HEK293 (cell line): ENCODE measurements around the gene UBALD1.

Source experiments
- HOXC10 ChIP-seq: sonication (generic); formaldehyde crosslinking; IDR thresholded peaks from 2 replicates; pipeline ENCODE4 v1.8.1; 2023; ENCODE audit warnings: mild to moderate bottlenecking, missing genetic modification reagents
- KLF17 ChIP-seq: fragments of 450-650 bp; formaldehyde crosslinking; IDR thresholded peaks from 2 replicates; pipeline ENCODE4 v1.5.1; 2016; ENCODE audit warnings: missing biosample characterization, missing genetic modification characterization
- PATZ1 ChIP-seq: fragments of 450-650 bp; formaldehyde crosslinking; IDR thresholded peaks from 2 replicates; pipeline ENCODE4 v1.5.1; 2016; ENCODE audit warnings: missing biosample characterization, missing genetic modification characterization
- PBX3 ChIP-seq: sonication (generic); formaldehyde crosslinking; IDR thresholded peaks from 2 replicates; pipeline ENCODE4 v1.8.1; 2022; ENCODE audit warnings: mild to moderate bottlenecking, moderate library complexity, missing genetic modification reagents
- SP2 ChIP-seq: fragments of 450-650 bp; formaldehyde crosslinking; IDR thresholded peaks from 2 replicates; pipeline ENCODE4 v1.5.1; 2016; ENCODE audit warnings: missing biosample characterization, missing genetic modification characterization
- ZBTB11 ChIP-seq: fragments of 450-650 bp; formaldehyde crosslinking; conservative IDR thresholded peaks from 2 replicates; pipeline ENCODE4 v1.5.1; 2016; ENCODE audit warnings: low read depth, missing biosample characterization, missing genetic modification characterization
- ZBTB20 ChIP-seq: fragments of 450-650 bp; formaldehyde crosslinking; IDR thresholded peaks from 2 replicates; pipeline ENCODE4 v1.5.1; 2016; ENCODE audit warnings: missing biosample characterization, missing genetic modification characterization
- ZBTB26 ChIP-seq: fragments of 450-650 bp; formaldehyde crosslinking; optimal IDR thresholded peaks from 2 replicates; pipeline ENCODE3; 2016; ENCODE audit warnings: missing biosample characterization, mild to moderate bottlenecking, missing genetic modification characterization
- ZNF16 ChIP-seq: fragments of 450-650 bp; formaldehyde crosslinking; IDR thresholded peaks from 2 replicates; pipeline ENCODE4 v1.5.1; 2016; ENCODE audit warnings: low read depth, missing biosample characterization, missing genetic modification characterization
- ZNF311 ChIP-seq: fragments of 450-650 bp; formaldehyde crosslinking; IDR thresholded peaks from 2 replicates; pipeline ENCODE4 v1.5.1; 2017; ENCODE audit warnings: missing biosample characterization, missing genetic modification characterization, borderline replicate concordance
- ZNF488 ChIP-seq: fragments of 450-650 bp; formaldehyde crosslinking; IDR thresholded peaks from 2 replicates; pipeline ENCODE4 v1.5.1; 2016; ENCODE audit warnings: missing biosample characterization, missing genetic modification characterization
- ZNF580 ChIP-seq: fragments of 450-650 bp; formaldehyde crosslinking; IDR thresholded peaks from 2 replicates; pipeline ENCODE4 v1.5.1; 2016; ENCODE audit warnings: missing biosample characterization, missing genetic modification characterization
- ZNF629 ChIP-seq: fragments of 450-650 bp; formaldehyde crosslinking; IDR thresholded peaks from 2 replicates; pipeline ENCODE4 v1.5.1; 2017; ENCODE audit warnings: missing biosample characterization, missing genetic modification characterization
- ZSCAN30 ChIP-seq: fragments of 450-650 bp; IDR thresholded peaks from 2 replicates; pipeline ENCODE4 v1.5.1; 2018; ENCODE audit warnings: missing biosample characterization, mild to moderate bottlenecking, missing genetic modification characterization, moderate library complexity

Gene UBALD1

GRCh38 chr16:4624827-4625559 lies 10.3 kb upstream of the UBALD1 start (continued):
- peak; percentile 68; the same call in 1 of the 2 replicates for TF ChIP-seq PATZ1
- no peak for TF ChIP-seq ZNF629 (tag by site-specific recombination)
- TF ChIP-seq SP2 (tag by site-specific recombination), result peak; percentile 26; the same call in 1 of the 2 replicates
- TF ChIP-seq ZBTB26 (tag by site-specific recombination), result peak; percentile 95
- TF ChIP-seq ZBTB20 (tag by site-specific recombination), result peak; percentile 81
- no peak for TF ChIP-seq ZNF488 (tag by site-specific recombination)
- TF ChIP-seq KLF17 (tag by site-specific recombination), result peak; percentile 27; the same call in 1 of the 2 replicates
- no peak for TF ChIP-seq ZNF580 (tag by site-specific recombination)
- no peak for TF ChIP-seq ZNF311 (tag by site-specific recombination)
- no peak for TF ChIP-seq ZNF16 (tag by site-specific recombination)
- 0 out of 2 replicates have a peak, but pooled peaks have one; percentile 38 for TF ChIP-seq ZSCAN30 (tag by site-specific recombination)
- TF ChIP-seq PBX3, result peak; percentile 65
- 0 out of 2 replicates have a peak, but pooled peaks have one; percentile 9 for TF ChIP-seq ZBTB11 (tag by site-specific recombination)
- TF ChIP-seq HOXC10, result 0 out of 2 replicates have a peak, but pooled peaks have one; percentile 78
- TF ChIP-seq, all 188 proteins: peak for 21
